ENCODE data around the gene RIC8A. TPM values are rescaled to one million over a fixed set of nuclear protein-coding genes. Genes with fewer than 3 reads are reported as not detected.

The RIC8A gene
- total and polyA plus RNA-seq, 10 of the 15 experiments (the other 5 are each of a cell fraction or from before 2014, with no cell fraction given): 10.4 to 157 (median 81.4) TPM

- TF ChIP-seq, protein P1, sequence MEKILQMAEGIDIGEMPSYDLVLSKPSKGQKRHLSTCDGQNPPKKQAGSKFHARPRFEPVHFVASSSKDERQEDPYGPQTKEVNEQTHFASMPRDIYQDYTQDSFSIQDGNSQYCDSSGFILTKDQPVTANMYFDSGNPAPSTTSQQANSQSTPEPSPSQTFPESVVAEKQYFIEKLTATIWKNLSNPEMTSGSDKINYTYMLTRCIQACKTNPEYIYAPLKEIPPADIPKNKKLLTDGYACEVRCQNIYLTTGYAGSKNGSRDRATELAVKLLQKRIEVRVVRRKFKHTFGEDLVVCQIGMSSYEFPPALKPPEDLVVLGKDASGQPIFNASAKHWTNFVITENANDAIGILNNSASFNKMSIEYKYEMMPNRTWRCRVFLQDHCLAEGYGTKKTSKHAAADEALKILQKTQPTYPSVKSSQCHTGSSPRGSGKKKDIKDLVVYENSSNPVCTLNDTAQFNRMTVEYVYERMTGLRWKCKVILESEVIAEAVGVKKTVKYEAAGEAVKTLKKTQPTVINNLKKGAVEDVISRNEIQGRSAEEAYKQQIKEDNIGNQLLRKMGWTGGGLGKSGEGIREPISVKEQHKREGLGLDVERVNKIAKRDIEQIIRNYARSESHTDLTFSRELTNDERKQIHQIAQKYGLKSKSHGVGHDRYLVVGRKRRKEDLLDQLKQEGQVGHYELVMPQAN (conservative IDR thresholded peaks at IDR 0.05): peak; percentile 81
- TF ChIP-seq, protein P2, sequence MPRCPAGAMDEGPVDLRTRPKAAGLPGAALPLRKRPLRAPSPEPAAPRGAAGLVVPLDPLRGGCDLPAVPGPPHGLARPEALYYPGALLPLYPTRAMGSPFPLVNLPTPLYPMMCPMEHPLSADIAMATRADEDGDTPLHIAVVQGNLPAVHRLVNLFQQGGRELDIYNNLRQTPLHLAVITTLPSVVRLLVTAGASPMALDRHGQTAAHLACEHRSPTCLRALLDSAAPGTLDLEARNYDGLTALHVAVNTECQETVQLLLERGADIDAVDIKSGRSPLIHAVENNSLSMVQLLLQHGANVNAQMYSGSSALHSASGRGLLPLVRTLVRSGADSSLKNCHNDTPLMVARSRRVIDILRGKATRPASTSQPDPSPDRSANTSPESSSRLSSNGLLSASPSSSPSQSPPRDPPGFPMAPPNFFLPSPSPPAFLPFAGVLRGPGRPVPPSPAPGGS (IDR thresholded peaks at IDR 0.05; ENCODE audit: borderline replicate concordance, insufficient read depth, low read depth, low read length, poor library complexity, severe bottlenecking): no peak
- TF ChIP-seq ESRRA (IDR thresholded peaks at IDR 0.05; ENCODE audit: low read length): peak; percentile 38; the same call in 1 of the 2 replicates
- peak; percentile 91; the same call in 1 of the 2 replicates for TF ChIP-seq ZNF207 (IDR thresholded peaks at IDR 0.05; ENCODE audit: borderline replicate concordance)
- peak; percentile 97 for TF ChIP-seq POLR2A (IDR thresholded peaks at IDR 0.05; ENCODE audit: low read depth, low read length)
- TF ChIP-seq MTA2 (IDR thresholded peaks at IDR 0.05; ENCODE audit: low read depth): no peak
- peak; percentile 30; the same call in 1 of the 2 replicates for TF ChIP-seq ZNF687 (IDR thresholded peaks at IDR 0.05)
Observed at GRCh38 chr11:207208-207862, at the start of gene RIC8A, which contains the start of gene BET1L (continued).
